Adrenal gland (tissue), 12 donors: ENCODE data around the gene TIAL1. TPM values are rescaled to one million over a fixed set of nuclear protein-coding genes. Genes with fewer than 3 reads are reported as not detected.

Experiments
- DNase-seq, 7 donors: peaks; one replicate each; pipeline ENCODE4 v3.0.0-alpha.2; 2019 to 2020
- H3K27ac ChIP-seq, 5 donors: fragments of 200-600 bp; sonication (generic) in 4 of 5; 1 replicate in 3 of 5; 2 replicates in 2 of 5; pipeline versions ENCODE4 v1.5.1 to v1.8.0; 2016 to 2020; ENCODE audit warnings: mild to moderate bottlenecking in 1 of 5
- H3K27me3 ChIP-seq: fragments of 200-600 bp; 2 replicates; pipeline ENCODE4 v1.8.0; 2021
- H3K36me3 ChIP-seq, 2 donors: fragments of 200-600 bp; replicated peaks in 1 of 2; 1 replicate in 1 of 2; 2 replicates in 1 of 2; pipeline versions ENCODE4 v1.5.1 to v1.8.0; 2018 to 2022
- H3K4me1 ChIP-seq, 2 donors: fragments of 200-600 bp; replicated peaks in 1 of 2; 1 replicate in 1 of 2; 2 replicates in 1 of 2; pipeline versions ENCODE4 v1.5.1 to v1.8.0; 2018 to 2021
- H3K4me3 ChIP-seq, 4 donors: fragments of 200-600 bp; sonication (generic) in 3 of 4; one replicate each; pipeline ENCODE4 v1.5.1; 2016 to 2018
- H3K9me3 ChIP-seq, 3 donors: fragments of 200-600 bp; sonication (generic) in 1 of 3; replicated peaks in 1 of 3; 1 replicate in 2 of 3; 2 replicates in 1 of 3; pipeline versions ENCODE4 v1.5.1 to v1.8.0; 2016 to 2021
- POLR2A ChIP-seq, 2 donors: fragments of 450-650 bp; IDR thresholded peaks; one replicate each; pipeline ENCODE4 v1.6.1; 2017; ENCODE audit warnings: antibody characterized with exemption in 2 of 2, mild to moderate bottlenecking in 2 of 2, moderate library complexity in 1 of 2
- WGBS, 4 donors: extraction: QIAGEN DNeasy Blood & Tissue Kit in 2 of 4; methylation state at CpG; one replicate each; pipeline versions ENCODE4 v1.1.5 to v1.1.7; 2013 to 2017; 5-methylcytosine and 5-hydroxymethylcytosine counted together
- intact Hi-C, 2 donors: fragments of 100-400 bp; cut with DNase I; formaldehyde crosslinking; loops; one replicate each; pipeline versions ENCODE4 v1.14.1 to v1.15.0; 2022 to 2023
- polyA plus RNA-seq, 3 donors: library from polyadenylated mRNA; stranded (reverse); fragments of 200-250 nt in 2 of 3; fragments of 350-450 nt in 1 of 3; fragmentation: Illumina TruSeq in 1 of 3; extraction: RNeasy Lipid Tissue Mini Kit (QIAGEN cat#74804) in 1 of 3; gene quantifications; one replicate each; pipeline ENCODE4 v1.2.3, GENCODE V29; 2013 to 2014
- total RNA-seq, 9 donors: library from RNA; depleted of rRNA in 4 of 9; stranded (reverse); fragments of >200 nt in 4 of 9; fragments of 120-200 nt in 1 of 9; fragmentation: NEBNext Ultra II Directional in 1 of 9; extraction: Animal tissue kit (Norgen Biotek cat#: 25700) in 1 of 9; gene quantifications; one replicate each; pipeline versions ENCODE4 v1.1.0 to v1.2.4, GENCODE V29; 2013 to 2023
- TF ChIP-seq, protein P1 (sequence below), 6 experiments: fragments of 450-650 bp in 4 of 6; fragments of 200-600 bp in 2 of 6; sonication (generic) in 1 of 6; IDR thresholded peaks; 1 replicate in 5 of 6; 2 replicates in 1 of 6; pipeline versions ENCODE4 v1.5.1 to v1.8.0; 2016 to 2021; ENCODE audit warnings: antibody characterized with exemption in 6 of 6, mild to moderate bottlenecking in 2 of 6, moderate library complexity in 1 of 6
- donor health status: healthy with polysubstance abuse.
- donor health status: Bipolar disorder and iron deficiency.
- donor health status: DM: yes; HTN: yes; CAD: no.
- donor health status: DM: no; HTN: no; CAD: no.
- donor health status: DM: no; HTN: no; CAD: no.
- donor health status: DM: yes; HTN: yes; CAD: no.

Gene TIAL1
- total and polyA plus RNA-seq, 12 donors: 30.7 to 99.8 (median 61.6) TPM

DNA sequence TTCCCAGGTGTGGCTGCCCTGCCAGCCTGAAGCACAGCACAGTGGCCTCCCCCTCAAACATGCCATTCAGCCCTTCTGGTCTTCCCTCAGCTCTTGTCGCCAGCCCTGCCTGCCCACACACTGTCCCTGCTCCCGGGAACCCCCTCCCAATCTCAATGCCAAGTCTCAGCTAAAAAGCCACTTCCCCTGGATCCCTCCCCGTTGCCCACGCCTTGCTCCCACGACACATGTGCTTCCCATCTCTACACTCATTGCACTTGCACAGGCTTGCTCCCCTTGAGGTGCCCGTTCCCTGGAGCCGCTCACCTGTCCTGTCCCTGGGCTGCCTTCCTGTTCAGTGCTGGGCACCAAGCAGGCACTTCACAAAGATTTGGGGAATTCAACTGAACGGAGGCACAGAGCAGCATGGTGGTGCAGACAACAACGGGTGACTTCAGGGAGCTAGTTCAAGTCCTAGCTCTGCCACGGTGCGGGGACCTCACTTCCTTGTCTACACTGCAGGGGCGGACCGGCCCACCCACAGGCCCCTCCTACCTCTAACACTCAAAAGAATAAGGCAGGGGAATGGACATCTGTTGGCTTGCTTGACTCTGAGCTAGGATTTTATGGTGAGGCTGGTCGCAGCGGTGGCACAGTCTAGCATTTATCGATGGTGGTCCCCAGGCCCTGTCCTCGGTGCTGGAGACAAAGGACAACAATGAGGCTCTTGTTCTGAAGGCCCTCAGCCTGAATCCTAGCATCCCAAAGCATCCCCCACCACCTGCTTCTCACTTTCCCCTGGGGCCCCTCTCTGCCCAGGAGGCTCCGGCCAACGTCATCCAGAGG, 72.7 kb downstream of the TIAL1 start:
- Histone ChIP-seq H3K9me3 (no peaks in the 10 kb centered on the region), H3K27me3 (peaks cover 5% of the 10 kb centered on the region), H3K4me1 (no peaks in the 10 kb centered on the region), H3K27ac (no peak overlapping the region), H3K4me3 (no peak overlapping the region), H3K36me3 (no peaks in the 10 kb centered on the region)
- TF ChIP-seq POLR2A (IDR thresholded peaks at IDR 0.05): no peak
- TF ChIP-seq, protein P1, sequence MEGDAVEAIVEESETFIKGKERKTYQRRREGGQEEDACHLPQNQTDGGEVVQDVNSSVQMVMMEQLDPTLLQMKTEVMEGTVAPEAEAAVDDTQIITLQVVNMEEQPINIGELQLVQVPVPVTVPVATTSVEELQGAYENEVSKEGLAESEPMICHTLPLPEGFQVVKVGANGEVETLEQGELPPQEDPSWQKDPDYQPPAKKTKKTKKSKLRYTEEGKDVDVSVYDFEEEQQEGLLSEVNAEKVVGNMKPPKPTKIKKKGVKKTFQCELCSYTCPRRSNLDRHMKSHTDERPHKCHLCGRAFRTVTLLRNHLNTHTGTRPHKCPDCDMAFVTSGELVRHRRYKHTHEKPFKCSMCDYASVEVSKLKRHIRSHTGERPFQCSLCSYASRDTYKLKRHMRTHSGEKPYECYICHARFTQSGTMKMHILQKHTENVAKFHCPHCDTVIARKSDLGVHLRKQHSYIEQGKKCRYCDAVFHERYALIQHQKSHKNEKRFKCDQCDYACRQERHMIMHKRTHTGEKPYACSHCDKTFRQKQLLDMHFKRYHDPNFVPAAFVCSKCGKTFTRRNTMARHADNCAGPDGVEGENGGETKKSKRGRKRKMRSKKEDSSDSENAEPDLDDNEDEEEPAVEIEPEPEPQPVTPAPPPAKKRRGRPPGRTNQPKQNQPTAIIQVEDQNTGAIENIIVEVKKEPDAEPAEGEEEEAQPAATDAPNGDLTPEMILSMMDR (IDR thresholded peaks at IDR 0.05): no peak
- WGBS, 4 donors: 91 to 95% (median 94%) methylated on average over 18 to 19 of the region's 19 CpGs
- DNase-seq: no peak
- intact Hi-C loops: no loop called here

Other genes starting within 250 kb of the TIAL1 start
- gene RGS10, start 54.2 kb downstream of the TIAL1 start, total RNA-seq: 10 to 100 TPM in 7 of 9 donors, 1 to 10 TPM in 2; 9.5 to 28.1 (median 14.2) TPM
- gene RGS10, start 54.2 kb downstream of the TIAL1 start, polyA plus RNA-seq: 10 to 100 TPM; 12.4 to 26.0 (median 19.8) TPM
- 10 to 100 TPM in 8 of 9 donors, 1 to 10 TPM in 1; 6.1 to 49.3 (median 31.8) TPM for gene BAG3, start 54.4 kb upstream of the TIAL1 start, total RNA-seq
- 10 to 100 TPM; 13.5 to 48.0 (median 15.0) TPM for gene BAG3, start 54.4 kb upstream of the TIAL1 start, polyA plus RNA-seq
- gene INPP5F, start 129.1 kb upstream of the TIAL1 start, total RNA-seq: 10 to 100 TPM in 5 of 9 donors, 1 to 10 TPM in 4; 5.1 to 25.7 (median 10.8) TPM
- gene INPP5F, start 129.1 kb upstream of the TIAL1 start, polyA plus RNA-seq: 10 to 100 TPM in 2 of 3 donors, 1 to 10 TPM in 1; 7.0 to 26.4 (median 10.1) TPM